ENCODE data around the gene ZFPM1.

The ZFPM1 gene

GRCh38 chr16:88417684-88418476 is 35.2 kb upstream of the ZFPM1 start:
- DNase-seq (ENCODE audit: insufficient read length, low spot score) (no peak), FAIRE-seq (peak; percentile 74)

GRCh38 chr16:88418869-88419268 is 34.2 kb upstream of the ZFPM1 start:
- DNase-seq (ENCODE audit: insufficient read length, low spot score) (no peak), FAIRE-seq (no peak)

GRCh38 chr16:88419790-88420189 is 33.3 kb upstream of the ZFPM1 start:
- DNase-seq (ENCODE audit: insufficient read length, low spot score) (no peak), FAIRE-seq (no peak)

DNA sequence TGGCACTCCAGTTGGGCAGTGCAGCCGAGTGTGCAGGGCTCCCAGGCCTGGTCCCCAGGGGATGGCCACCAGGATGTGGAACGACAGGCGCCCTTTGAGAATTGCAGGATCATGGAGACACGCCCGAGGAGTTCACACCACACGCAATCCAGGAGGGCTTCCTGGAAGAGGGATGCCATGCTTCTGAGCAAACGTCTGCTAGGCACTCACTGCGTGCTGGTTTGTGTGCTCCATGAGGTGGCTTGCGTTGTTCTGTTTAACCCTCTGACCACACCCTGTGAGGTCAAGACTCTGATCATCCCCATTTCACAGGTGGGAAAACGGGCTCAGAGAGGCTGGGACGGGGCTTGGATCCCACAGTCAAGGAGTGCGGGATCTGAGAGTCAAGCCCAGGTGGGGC is 32.6 kb upstream of the ZFPM1 start:
- DNase-seq (ENCODE audit: insufficient read length, low spot score) (no peak), FAIRE-seq (no peak)

GRCh38 chr16:88421301-88421700 is 31.8 kb upstream of the ZFPM1 start:
- FAIRE-seq (no peak), DNase-seq (ENCODE audit: insufficient read length, low spot score) (no peak)

GRCh38 chr16:88421871-88422433 is 31.1 kb upstream of the ZFPM1 start:
- FAIRE-seq: peak; percentile 83
- DNase-seq (ENCODE audit: insufficient read length, low spot score): no peak

DNA sequence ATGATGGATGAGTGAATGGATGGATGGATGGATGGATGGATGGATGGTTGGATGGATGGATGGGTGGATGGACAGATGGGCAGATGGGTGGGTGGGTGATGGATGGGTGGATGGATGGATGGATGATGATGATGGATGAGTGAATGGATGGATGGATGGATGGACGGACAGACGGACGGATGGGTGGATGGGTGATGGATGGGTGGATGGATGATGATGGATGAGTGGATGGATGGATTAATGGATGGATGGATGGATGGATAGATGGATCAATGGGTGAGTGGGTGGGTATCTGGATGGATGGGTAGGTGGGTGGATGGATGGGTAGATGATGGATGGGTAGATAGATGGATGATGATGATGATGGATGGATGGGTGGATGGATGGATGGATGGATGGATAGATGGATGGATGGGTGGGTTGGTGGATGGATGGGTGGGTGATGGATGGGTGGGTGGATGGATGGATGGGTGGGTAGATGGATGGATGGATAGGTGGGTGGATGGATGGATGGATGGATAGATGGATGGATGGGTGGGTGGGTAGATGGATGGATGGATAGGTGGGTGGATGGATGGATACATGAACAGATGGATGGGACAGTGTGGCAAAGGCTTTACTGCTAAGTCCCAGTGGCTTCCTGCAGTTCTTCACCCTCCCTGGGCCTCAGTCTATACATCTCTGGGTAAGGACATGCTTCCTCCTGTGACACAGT is 30.2 kb upstream of the ZFPM1 start:
- DNase-seq (ENCODE audit: insufficient read length, low spot score): no peak
- peak; percentile 82 for FAIRE-seq

GRCh38 chr16:88423448-88423850 is 29.6 kb upstream of the ZFPM1 start:
- FAIRE-seq (no peak), DNase-seq (ENCODE audit: insufficient read length, low spot score) (no peak)

- DNase-seq (ENCODE audit: insufficient read length, low spot score): no peak
- FAIRE-seq: no peak
Observed at GRCh38 chr16:88424587-88425235, 28.4 kb upstream of the ZFPM1 start.

- DNase-seq (ENCODE audit: insufficient read length, low spot score) (no peak), FAIRE-seq (no peak)
Observed at GRCh38 chr16:88426018-88426417, 27.1 kb upstream of the ZFPM1 start.

GRCh38 chr16:88427376-88427775 is 25.7 kb upstream of the ZFPM1 start:
- DNase-seq (ENCODE audit: insufficient read length, low spot score): no peak
- FAIRE-seq: no peak

DNA sequence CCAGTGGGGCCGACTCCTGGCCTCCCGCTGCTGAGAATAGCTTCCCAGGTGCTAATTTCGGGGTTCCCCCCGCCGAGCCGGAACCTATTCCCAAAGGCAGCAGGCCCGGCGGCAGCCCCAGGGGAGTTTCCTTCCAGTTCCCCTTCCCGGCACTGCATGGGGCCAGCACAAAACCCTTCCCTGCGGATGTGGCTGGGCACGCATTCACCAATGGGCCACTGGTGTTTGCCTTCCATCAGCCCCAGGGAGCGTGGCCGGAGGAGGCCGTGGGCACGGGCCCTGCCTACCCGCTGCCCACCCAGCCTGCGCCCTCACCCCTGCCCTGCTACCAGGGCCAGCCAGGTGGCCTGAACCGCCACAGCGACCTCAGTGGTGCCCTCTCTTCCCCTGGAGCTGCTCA is 24.9 kb upstream of the ZFPM1 start:
- DNase-seq (ENCODE audit: insufficient read length, low spot score) (no peak), FAIRE-seq (no peak)

DNA sequence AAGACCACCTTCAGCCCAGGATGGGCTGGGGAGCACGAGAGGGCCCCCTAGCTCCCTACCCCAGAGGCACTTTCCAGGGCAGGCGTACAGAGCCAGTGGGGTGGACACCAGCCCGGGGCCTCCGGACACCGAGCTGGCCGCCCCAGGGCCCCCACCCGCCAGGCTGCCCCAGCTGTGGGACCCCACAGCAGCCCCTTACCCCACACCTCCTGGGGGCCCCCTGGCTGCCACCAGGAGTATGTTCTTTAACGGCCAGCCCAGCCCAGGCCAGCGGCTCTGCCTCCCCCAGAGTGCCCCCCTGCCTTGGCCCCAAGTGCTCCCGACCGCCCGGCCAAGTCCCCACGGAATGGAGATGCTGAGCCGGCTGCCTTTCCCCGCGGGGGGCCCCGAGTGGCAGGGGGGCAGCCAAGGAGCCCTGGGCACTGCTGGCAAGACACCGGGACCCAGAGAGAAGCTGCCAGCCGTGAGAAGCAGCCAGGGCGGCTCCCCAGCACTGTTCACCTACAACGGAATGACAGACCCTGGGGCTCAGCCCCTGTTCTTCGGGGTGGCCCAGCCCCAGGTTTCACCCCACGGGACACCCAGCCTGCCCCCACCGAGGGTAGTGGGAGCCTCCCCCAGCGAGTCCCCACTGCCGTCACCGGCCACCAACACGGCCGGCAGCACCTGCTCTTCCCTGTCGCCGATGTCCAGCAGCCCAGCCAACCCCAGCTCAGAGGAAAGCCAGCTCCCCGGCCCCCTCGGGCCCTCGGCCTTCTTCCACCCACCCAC is 24.3 kb upstream of the ZFPM1 start:
- FAIRE-seq (no peak), DNase-seq (ENCODE audit: insufficient read length, low spot score) (no peak)

DNA sequence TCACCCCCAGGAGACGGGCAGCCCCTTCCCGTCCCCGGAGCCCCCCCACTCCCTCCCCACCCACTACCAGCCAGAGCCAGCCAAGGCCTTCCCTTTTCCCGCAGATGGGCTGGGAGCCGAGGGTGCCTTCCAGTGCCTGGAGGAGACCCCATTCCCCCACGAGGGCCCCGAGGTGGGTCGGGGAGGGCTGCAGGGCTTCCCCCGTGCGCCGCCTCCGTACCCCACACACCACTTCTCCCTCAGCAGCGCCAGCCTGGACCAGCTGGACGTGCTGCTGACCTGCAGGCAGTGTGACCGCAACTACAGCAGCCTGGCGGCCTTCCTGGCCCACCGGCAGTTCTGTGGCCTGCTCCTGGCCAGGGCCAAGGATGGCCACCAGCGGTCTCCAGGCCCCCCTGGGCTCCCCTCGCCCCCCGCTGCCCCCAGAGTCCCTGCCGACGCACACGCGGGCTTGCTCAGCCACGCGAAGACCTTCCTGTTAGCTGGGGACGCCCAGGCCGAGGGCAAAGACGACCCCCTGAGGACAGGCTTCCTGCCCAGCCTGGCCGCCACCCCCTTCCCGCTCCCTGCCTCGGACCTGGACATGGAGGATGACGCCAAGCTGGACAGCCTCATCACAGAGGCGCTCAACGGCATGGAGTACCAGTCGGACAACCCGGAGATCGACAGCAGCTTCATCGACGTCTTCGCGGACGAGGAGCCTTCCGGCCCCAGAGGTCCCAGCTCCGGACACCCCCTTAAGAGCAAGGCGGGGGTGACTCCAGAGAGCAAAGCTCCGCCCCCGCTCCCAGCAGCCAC is 23.5 kb upstream of the ZFPM1 start:
- DNase-seq (ENCODE audit: insufficient read length, low spot score) (no peak), FAIRE-seq (no peak)

- no peak for DNase-seq (ENCODE audit: insufficient read length, low spot score)
- no peak for FAIRE-seq
Observed at GRCh38 chr16:88430185-88430523, 22.9 kb upstream of the ZFPM1 start.

GRCh38 chr16:88430524-88431446 is 22.3 kb upstream of the ZFPM1 start:
- FAIRE-seq: no peak
- no peak for DNase-seq (ENCODE audit: insufficient read length, low spot score)

GRCh38 chr16:88431651-88432050 is 21.4 kb upstream of the ZFPM1 start:
- FAIRE-seq (no peak), DNase-seq (ENCODE audit: insufficient read length, low spot score) (no peak)

DNA sequence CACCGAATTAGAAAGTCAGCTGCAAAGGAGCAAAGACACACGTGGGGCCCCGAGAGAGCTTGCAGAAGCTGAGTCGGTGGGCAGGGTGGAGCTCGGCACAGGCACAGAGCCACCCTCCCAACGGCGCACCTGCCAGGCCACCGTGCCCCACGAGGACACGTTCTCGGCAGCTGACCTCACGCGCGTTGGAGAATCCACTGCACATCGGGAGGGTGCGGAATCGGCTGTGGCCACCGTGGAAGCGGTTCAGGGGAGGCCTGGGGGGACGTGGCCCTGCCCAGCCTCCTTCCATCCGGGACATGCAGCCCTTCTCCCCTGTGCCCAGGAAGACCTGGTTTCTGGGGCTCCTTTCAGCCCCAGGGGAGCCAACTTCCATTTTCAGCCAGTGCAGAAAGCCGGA is 20.9 kb upstream of the ZFPM1 start:
- no peak for DNase-seq (ENCODE audit: insufficient read length, low spot score)
- no peak for FAIRE-seq

DNA sequence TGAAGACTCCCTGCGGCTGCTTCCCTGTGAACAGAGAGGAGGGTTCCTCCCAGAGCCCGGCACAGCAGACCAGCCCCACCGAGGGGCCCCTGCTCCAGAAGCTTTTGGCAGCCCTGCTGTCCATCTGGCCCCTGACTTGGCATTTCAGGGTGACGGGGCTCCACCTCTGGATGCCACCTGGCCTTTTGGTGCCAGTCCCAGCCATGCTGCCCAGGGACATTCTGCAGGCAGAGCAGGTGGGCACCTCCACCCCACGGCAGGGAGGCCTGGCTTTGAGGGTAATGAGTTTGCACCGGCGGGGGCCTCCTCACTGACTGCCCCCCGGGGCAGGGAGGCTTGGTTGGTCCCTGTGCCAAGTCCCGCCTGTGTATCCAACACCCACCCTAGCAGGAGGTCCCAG is 20.3 kb upstream of the ZFPM1 start:
- DNase-seq (ENCODE audit: insufficient read length, low spot score) (no peak), FAIRE-seq (no peak)

Measured in HTR-8/SVneo (cell line).